ENCODE results near the gene TSNAXIP1.

The TSNAXIP1 gene

DNA sequence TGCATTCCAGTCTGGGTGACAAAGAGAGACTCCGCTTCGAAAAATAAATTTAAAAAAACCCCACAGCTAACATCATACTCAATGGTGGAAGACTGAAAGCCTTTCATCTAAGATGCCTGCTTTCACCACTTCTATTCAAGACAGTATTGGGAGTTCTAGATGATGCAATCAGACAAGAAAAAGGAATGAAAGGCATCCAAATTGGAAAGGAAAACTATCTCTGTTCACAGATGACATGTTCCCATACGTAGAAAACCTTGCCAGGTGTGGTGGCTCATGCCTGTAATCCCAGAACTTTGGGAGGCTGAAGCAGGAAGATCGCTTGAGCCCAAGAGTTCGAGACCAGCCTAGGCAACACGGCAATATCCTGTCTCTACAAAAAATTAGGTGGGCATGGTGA, 31.4 kb upstream of the TSNAXIP1 start:
- Mint-ChIP-seq H3K9me3 (no peaks in the 10 kb centered on the region), H3K4me1 (peaks cover 10% of the 10 kb centered on the region), H3K36me3 (peaks cover 28% of the 10 kb centered on the region), H3K27ac (no peak overlapping the region), H3K4me3 (no peak overlapping the region)
- no peak for ATAC-seq
- no peak for DNase-seq (ENCODE audit: low spot score in 2 of 2)

DNA sequence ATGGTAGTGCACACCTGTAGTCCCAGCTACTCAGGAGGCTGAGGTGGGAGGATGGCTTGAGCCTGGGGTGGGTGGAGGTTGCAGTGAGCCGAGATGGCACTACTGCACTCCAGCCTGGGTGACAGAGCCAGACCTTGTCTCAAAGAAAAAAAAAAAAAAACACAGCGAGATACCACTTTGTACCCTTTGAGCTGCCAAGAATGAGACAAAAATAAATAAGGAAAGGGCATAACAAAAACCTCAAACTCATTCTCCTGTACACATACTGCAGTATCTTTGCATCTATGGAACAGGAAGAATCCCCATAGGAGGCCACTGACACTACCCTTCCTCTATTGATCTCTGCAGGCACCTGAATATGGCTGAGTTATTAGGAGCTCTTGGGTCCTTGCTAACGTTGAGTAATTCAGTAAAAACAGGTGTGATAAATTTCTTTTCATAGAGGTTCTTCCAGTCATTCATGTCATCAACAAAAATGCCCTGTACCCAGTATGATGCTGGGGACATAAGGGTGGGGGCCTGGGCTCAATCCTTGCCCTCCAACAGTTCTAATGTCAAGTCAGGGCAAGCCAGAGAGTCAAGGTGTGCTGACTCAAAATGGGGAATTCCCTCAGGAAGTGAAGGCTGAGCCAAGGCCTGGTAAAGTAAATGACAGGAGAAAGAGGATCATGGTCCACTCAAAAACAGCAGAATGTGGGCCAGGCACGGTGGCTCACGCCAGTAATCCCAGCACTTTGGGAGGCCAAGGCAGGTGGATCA, 27.3 kb upstream of the TSNAXIP1 start:
- DNase-seq (ENCODE audit: low spot score in 2 of 2) (no peak), ATAC-seq (no peak)
- Mint-ChIP-seq H3K9me3 (no peaks in the 10 kb centered on the region), H3K27ac (peak overlapping the region; percentile 20), H3K4me3 (no peak overlapping the region), H3K36me3 (peaks cover 8% of the 10 kb centered on the region), H3K4me1 (peaks cover 26% of the 10 kb centered on the region)

DNA sequence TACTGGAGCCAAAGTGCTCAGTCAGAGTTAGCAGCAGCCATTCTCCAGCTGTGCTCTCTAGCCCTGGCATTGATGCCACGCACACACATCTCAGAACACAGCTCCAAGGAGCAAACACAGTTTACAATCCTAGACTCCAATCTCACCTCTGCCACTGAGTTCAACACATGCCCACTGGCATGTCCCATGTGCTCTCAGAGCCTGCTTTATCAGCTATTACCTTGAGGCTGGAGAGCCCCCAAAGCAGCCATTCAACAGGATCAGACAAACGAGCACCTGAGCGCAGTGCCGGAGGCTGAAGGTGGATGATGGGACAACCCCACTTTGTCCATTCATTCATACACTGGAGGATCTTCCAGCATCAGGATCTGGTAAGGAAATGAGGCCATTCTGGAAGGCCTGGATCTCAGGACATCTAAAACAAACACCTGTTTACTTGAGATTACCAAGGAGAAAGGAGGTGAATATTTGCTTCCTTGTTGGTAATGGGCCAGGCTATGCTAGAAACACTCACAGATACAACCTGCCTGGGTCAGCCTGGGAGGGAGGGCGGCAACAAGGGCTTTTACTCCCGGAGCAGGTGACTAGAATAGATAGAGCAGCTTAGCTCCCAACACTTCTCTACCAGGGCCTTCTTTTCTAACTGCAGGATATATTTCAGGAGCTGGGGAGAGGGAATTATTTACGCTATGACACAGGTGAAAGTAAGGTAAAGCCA, 25.7 kb upstream of the TSNAXIP1 start:
- no peak for DNase-seq (ENCODE audit: low spot score in 2 of 2)
- ATAC-seq, result no peak
- Mint-ChIP-seq H3K4me1 (peaks cover 26% of the 10 kb centered on the region), H3K36me3 (peaks cover 16% of the 10 kb centered on the region), H3K27ac (peak overlapping the region; percentile 88), H3K4me3 (no peak overlapping the region), H3K9me3 (no peaks in the 10 kb centered on the region)

DNA sequence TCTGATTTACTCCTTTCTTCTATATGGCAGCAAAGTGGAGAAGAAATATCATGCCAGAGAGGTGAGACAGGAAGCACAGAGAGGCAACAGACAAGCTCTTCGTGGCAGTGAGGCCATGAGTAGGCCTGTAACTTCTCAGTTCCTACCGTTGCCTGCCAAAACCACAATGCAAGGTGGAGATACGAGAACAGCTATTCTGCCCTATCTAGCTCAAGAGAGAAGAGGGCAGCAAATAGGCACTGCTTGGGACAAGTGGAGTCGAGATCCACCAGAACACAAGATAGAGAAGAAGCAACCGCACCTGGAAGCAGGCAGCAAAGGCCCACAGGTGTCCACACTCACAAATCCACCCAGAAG, 25.1 kb upstream of the TSNAXIP1 start:
- ATAC-seq, result peak; percentile 84
- peak overlapping the region; percentile 88 for H3K27ac Mint-ChIP-seq

DNA sequence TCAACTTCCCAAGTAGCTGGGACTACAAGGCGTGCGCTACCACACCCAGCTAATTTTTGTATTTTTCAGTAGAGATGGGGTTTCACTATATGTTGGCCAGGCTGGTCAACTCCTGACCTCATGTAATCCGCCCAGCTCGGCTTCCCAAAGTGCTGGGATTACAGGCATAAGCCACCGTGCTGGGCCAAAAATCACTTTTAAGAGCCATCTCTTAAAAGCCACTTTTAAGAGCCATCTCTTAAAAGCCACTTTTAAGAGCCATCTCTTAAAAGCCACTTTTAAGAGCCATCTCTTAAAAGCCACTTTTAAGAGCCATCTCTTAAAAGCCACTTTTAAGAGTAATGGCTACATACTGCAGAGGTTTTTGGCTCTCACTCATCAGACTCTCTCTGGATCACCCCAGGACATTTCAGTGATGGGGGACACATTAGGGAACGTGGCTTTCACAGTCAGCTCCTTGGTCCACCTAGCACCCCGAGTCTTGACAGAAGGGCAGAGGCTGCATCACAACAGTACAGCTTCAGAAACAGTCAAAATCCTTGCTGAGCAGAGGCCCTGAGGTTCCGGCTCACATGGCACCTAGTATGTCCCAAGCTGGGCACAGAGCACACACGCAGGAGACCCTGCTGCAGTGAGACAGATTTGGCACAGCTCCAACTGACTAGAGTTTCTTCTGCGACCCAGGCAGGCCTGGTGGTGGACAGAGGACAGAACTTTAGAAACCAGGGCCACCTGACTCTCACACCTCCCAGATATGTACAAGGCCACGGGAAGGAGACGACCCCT, 23.9 kb upstream of the TSNAXIP1 start:
- ATAC-seq, result no peak
- no peak for DNase-seq (ENCODE audit: low spot score in 2 of 2)
- H3K4me3 Mint-ChIP-seq, result no peak overlapping the region
- peaks cover 16% of the 10 kb centered on the region for H3K36me3 Mint-ChIP-seq
- H3K4me1 Mint-ChIP-seq, result peaks cover 32% of the 10 kb centered on the region
- H3K9me3 Mint-ChIP-seq, result no peaks in the 10 kb centered on the region
- peak overlapping the region; percentile 32 for H3K27ac Mint-ChIP-seq

More for the DNA sequence above, 25.1 kb upstream of the TSNAXIP1 start:
- peaks cover 16% of the 10 kb centered on the region for H3K36me3 Mint-ChIP-seq
- H3K9me3 Mint-ChIP-seq, result no peaks in the 10 kb centered on the region
- DNase-seq (ENCODE audit: low spot score in 2 of 2), result no peak
- no peak overlapping the region for H3K4me3 Mint-ChIP-seq
- H3K4me1 Mint-ChIP-seq, result peaks cover 26% of the 10 kb centered on the region

DNA sequence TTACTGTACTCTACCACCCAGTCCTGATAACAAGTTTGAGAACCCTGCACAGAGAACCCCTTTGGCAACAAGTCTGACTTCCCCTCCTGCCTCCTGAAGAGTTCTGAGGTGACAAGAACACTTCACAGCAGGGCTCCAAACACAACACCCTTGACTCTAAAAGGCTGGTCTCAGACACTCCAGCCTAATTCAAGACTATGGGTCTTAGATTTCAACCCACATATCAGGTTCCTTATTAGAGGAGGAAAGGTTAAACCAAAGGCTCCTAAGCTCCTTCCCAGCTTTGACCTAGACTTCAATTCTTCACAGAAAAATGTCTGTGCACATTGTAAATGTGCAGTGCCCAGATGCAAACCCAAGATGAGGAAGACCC, 23.4 kb upstream of the TSNAXIP1 start:
- no peak for ATAC-seq
- H3K4me3 Mint-ChIP-seq, result no peak overlapping the region
- H3K4me1 Mint-ChIP-seq, result peaks cover 32% of the 10 kb centered on the region
- H3K9me3 Mint-ChIP-seq, result no peaks in the 10 kb centered on the region
- H3K36me3 Mint-ChIP-seq, result peaks cover 16% of the 10 kb centered on the region
- peak overlapping the region; percentile 32 for H3K27ac Mint-ChIP-seq
- no peak for DNase-seq (ENCODE audit: low spot score in 2 of 2)

DNA sequence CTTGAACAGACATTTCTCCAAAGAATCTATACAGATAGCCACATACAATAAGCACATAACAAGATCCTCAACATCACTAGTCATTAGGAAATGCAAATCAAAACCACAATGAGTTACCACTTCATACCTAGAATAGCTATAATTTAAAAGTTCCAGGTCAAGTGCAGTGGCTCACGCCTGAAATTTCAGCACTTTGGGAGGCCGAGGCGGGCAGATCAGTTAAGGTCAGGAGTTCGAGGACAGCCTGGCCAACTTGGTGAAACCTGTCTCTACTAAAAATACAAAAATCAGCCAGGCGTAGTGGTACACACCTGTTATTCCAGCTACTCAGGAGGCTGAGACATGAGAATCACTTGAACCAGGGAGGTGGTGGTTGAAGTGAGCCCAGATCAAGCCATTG, 20.2 kb upstream of the TSNAXIP1 start:
- Mint-ChIP-seq H3K27ac (peak overlapping the region; percentile 38), H3K9me3 (no peaks in the 10 kb centered on the region), H3K4me3 (no peak overlapping the region), H3K36me3 (peaks cover 20% of the 10 kb centered on the region), H3K4me1 (peaks cover 10% of the 10 kb centered on the region)
- ATAC-seq (no peak), DNase-seq (ENCODE audit: low spot score in 2 of 2) (no peak)

DNA sequence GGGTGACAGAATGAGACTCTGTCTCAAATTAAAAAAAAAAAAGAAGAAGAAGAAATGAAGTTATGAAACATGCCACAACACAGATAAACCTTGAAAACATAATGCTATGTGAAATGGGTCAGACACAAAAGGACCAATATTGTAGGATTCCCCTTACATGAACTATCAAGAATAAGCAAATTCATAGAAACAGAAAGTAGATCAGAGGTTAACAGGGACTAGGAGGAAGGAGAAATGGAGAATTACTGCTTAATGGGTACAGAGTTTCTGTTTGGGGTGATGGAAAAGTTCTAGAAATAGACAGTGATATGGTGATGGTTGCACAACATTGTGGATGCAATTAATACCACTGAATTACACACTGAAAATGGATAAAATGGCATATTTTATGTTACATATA, 16.6 kb upstream of the TSNAXIP1 start:
- peaks cover 6% of the 10 kb centered on the region for H3K4me1 Mint-ChIP-seq
- H3K27ac Mint-ChIP-seq, result no peak overlapping the region
- H3K36me3 Mint-ChIP-seq, result peaks cover 13% of the 10 kb centered on the region
- H3K4me3 Mint-ChIP-seq, result no peak overlapping the region
- no peaks in the 10 kb centered on the region for H3K9me3 Mint-ChIP-seq
- no peak for DNase-seq (ENCODE audit: low spot score in 2 of 2)
- ATAC-seq, result no peak

DNA sequence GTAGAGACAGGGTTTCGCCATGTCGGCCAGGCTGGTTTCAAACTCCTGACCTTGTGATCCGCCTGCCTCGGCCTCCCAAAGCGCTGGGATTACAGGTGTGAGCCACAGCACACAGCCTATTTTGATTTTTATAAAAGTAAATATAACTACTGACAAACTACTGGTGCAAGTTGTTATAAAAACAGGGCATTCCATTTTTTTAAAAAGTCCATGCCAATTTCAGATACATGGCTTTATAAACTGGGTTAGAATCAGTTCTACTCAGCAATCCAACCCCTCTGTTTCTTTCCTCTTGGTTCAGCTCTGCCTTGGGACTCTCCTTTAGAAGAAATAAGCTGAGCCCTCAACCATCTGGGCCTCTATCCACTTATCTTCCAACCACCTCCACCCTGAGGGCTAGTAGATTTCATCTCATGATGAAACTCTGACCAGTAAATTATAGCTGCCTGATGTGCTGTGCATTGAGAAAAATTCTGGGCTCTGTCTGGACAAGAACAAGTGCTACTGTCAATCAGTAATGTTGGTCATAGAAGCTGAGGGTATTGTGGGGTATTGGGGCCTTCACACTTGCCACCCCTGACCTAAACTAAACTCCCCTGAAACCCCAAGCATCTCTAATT, 10.5 kb upstream of the TSNAXIP1 start:
- Mint-ChIP-seq H3K4me3 (no peak overlapping the region), H3K4me1 (peaks cover 41% of the 10 kb centered on the region), H3K36me3 (peaks cover 33% of the 10 kb centered on the region), H3K9me3 (no peaks in the 10 kb centered on the region), H3K27ac (peak overlapping the region; percentile 75)
- ATAC-seq (no peak), DNase-seq (ENCODE audit: low spot score in 2 of 2) (no peak)

DNA sequence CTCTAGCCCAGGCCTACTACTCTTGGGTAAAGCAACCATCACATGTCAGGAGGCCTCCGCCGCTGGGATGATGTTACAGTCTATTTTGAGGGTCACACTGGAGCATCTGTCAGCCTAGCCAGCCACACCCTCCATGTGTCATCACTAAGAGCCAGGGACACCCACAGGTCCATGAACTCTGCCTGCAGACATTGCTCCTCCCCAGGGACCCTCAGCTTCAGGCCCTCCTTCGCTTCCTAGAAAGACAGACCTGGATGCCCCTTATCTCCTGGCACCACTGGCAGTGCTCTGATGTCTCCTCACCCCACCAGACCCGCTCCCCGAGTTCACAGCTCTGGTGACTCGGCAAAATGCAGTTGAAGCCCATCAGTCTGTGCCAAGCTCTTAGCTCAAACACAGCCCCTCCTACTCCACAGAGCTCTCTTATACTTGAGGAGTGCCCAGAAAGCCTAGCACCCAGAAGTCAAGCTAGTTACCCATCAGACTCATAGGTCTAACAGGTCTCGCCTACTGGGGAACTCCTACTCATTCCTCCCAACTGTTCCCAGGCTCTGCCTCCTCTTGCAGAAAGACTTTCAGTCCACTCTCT, 6.3 kb upstream of the TSNAXIP1 start:
- H3K36me3 Mint-ChIP-seq, result peaks cover 71% of the 10 kb centered on the region
- H3K9me3 Mint-ChIP-seq, result no peaks in the 10 kb centered on the region
- H3K4me1 Mint-ChIP-seq, result peaks cover 70% of the 10 kb centered on the region
- peak overlapping the region; percentile 88 for H3K27ac Mint-ChIP-seq
- ATAC-seq, result no peak
- DNase-seq (ENCODE audit: low spot score in 2 of 2), result no peak
- H3K4me3 Mint-ChIP-seq, result no peak overlapping the region

DNA sequence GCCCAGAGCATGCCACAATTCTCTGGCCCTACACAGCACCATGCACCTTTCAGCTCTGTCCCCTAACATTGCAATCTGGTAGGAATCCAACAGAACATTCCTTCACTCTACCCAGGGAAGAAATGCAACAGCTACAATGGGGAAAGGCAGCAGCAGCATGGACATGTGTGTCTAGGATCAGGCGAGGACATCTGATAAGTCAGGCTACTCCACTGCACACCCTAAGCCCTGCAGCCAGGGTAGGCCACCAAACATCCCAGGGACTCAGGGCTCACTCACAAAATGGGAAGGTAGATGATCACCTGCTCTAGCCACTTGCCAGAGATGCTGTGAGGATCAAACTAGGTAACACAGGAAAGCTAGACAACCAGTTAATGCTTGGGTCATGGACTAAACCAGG, 5.4 kb upstream of the TSNAXIP1 start:
- Mint-ChIP-seq H3K36me3 (peaks cover 71% of the 10 kb centered on the region), H3K9me3 (no peaks in the 10 kb centered on the region), H3K4me3 (peak overlapping the region; percentile 26), H3K4me1 (peaks cover 74% of the 10 kb centered on the region), H3K27ac (peak overlapping the region; percentile 67)
- no peak for DNase-seq (ENCODE audit: low spot score in 2 of 2)
- no peak for ATAC-seq

DNA sequence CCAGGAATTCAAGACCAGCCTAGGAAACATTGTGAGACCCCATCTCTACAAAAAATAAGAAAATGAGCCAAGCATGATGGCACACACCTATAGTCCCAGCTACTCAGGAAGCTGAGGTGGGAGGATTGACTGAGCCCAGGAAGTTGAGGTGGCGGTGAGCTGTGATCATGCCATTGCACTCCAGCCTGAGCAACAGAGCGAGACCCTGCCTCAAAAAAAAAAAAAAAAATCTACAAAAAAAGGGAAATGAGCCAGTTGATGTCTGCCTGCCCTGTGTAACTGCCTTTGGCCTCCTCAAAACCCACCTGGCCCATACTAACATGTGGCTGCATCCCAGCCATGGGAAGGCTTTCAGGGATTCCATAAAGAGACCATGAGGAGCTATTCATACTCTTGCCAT, 4.8 kb upstream of the TSNAXIP1 start:
- peak overlapping the region; percentile 26 for H3K4me3 Mint-ChIP-seq
- H3K36me3 Mint-ChIP-seq, result peaks cover 76% of the 10 kb centered on the region
- H3K9me3 Mint-ChIP-seq, result no peaks in the 10 kb centered on the region
- H3K27ac Mint-ChIP-seq, result peak overlapping the region; percentile 67
- peaks cover 69% of the 10 kb centered on the region for H3K4me1 Mint-ChIP-seq
- DNase-seq (ENCODE audit: low spot score in 2 of 2) (no peak), ATAC-seq (no peak)

DNA sequence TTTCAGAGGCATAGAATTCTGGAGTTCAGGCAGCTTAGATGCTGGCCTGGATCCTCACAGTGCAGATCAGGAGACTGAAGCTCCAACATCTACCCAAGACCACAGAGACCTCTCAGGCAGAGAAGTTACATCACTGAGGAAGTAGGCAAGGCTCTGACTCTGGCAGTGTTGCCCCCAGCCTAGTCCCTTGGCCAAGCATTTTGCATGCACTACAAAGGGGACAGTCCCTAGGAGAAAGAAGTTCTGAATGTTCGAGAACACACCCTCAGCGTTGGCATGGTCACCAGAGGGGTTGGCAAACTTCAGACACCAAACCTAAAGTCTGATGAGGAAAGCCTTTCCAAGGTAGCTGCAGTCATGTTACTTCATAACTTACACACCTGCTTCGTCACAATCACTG, 2.8 kb upstream of the TSNAXIP1 start:
- no peak overlapping the region for H3K27ac Mint-ChIP-seq
- ATAC-seq (no peak), DNase-seq (ENCODE audit: low spot score in 2 of 2) (no peak)
- H3K36me3 Mint-ChIP-seq, result peaks cover 64% of the 10 kb centered on the region
- H3K4me1 Mint-ChIP-seq, result peaks cover 61% of the 10 kb centered on the region
- H3K9me3 Mint-ChIP-seq, result no peaks in the 10 kb centered on the region
- H3K4me3 Mint-ChIP-seq, result no peak overlapping the region

DNA sequence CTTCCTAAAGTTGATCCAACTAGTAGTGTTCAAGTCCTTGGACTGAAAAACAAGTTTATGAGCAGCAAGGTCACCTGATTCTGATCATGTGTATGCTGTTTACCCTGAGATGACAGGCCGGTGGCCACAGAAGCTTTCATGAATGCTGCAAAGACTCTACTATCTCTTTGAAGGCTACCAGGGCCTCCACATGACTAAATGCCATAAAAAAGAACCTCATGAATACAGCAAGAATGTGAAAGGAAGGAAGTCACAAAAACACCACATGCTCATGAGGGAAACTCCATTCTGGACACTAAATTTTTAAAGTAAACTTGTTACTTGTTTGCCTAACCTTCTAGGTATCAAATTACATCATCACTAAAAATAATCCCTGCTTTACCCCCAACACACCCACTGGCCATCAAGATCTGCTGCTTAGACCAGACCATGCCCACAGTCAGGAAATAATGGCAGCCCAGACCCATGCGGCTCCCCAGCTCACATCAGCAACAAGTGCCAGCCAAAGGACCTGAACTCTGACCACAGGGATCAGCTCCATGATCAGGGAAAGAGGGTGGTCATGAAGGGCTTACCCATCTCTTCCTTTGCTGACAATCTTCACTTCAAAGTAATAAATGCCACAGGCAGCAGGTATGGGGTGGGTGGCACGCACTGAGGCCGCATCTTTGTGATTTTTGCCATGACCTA, 1.7 kb upstream of the TSNAXIP1 start:
- no peak for ATAC-seq
- H3K36me3 Mint-ChIP-seq, result peaks cover 53% of the 10 kb centered on the region
- H3K9me3 Mint-ChIP-seq, result no peaks in the 10 kb centered on the region
- peaks cover 52% of the 10 kb centered on the region for H3K4me1 Mint-ChIP-seq
- no peak for DNase-seq (ENCODE audit: low spot score in 2 of 2)
- peak overlapping the region; percentile 91 for H3K27ac Mint-ChIP-seq
- H3K4me3 Mint-ChIP-seq, result peak overlapping the region; percentile 89

Data from stimulated activated effector memory CD8-positive, alpha-beta T cell treated with anti-CD3 and anti-CD28 coated beads, Interleukin-12 subunit alpha, Interleukin-12 subunit beta, amount 100 ng/mL, for 72 hours (primary cell).